Ureter (tissue), 1 donor: ENCODE data around the gene PPP1R7. TPM values are rescaled to one million over a fixed set of nuclear protein-coding genes. Genes with fewer than 3 reads are reported as not detected.

Source experiments
- DNase-seq: peaks from one replicate; pipeline ENCODE4 v3.0.0-alpha.2; 2020; ENCODE audit warnings: low spot score
- total RNA-seq: library from RNA; stranded (reverse); gene quantifications from one replicate; pipeline ENCODE4 v1.2.4, GENCODE V29; 2023
- donor health status: DM: yes; HTN: yes; CAD: no.

PPP1R7 gene
- total RNA-seq, 1 donor from 2014 or later, result 73.4 TPM

- DNase-seq, result no peak
Measured at GRCh38 chr2:241213041-241213440, 62.8 kb downstream of the PPP1R7 start.

- no peak for DNase-seq
Measured at GRCh38 chr2:241213567-241213966, 63.3 kb downstream of the PPP1R7 start.

GRCh38 chr2:241214209-241214608, 63.9 kb downstream of the PPP1R7 start:
- DNase-seq, result no peak

- DNase-seq, result no peak
Measured at GRCh38 chr2:241214766-241215165, 64.5 kb downstream of the PPP1R7 start.

GRCh38 chr2:241215421-241215820, 65.2 kb downstream of the PPP1R7 start:
- DNase-seq, result no peak

- DNase-seq, result no peak
Measured at GRCh38 chr2:241216211-241216761, 66.0 kb downstream of the PPP1R7 start.

GRCh38 chr2:241217320-241218031, 67.2 kb downstream of the PPP1R7 start:
- DNase-seq, result peak; percentile 78

GRCh38 chr2:241218131-241219029, 68.1 kb downstream of the PPP1R7 start:
- no peak for DNase-seq

- no peak for DNase-seq
Measured at GRCh38 chr2:241219030-241219382, 68.7 kb downstream of the PPP1R7 start.

- no peak for DNase-seq
Measured at GRCh38 chr2:241219856-241220356, 69.6 kb downstream of the PPP1R7 start.

GRCh38 chr2:241223211-241224017, 73.1 kb downstream of the PPP1R7 start:
- DNase-seq, result no peak

GRCh38 chr2:241224018-241224850, 74.0 kb downstream of the PPP1R7 start:
- DNase-seq, result no peak

GRCh38 chr2:241224851-241225438, 74.7 kb downstream of the PPP1R7 start:
- DNase-seq, result no peak

GRCh38 chr2:241225545-241225944, 75.3 kb downstream of the PPP1R7 start:
- DNase-seq, result no peak

GRCh38 chr2:241225983-241226382, 75.7 kb downstream of the PPP1R7 start:
- no peak for DNase-seq

- no peak for DNase-seq
Measured at GRCh38 chr2:241226723-241227572, 76.7 kb downstream of the PPP1R7 start.

GRCh38 chr2:241227594-241227993, 77.3 kb downstream of the PPP1R7 start:
- no peak for DNase-seq

- DNase-seq, result no peak
Measured at GRCh38 chr2:241228081-241228859, 78.0 kb downstream of the PPP1R7 start.
